HG02981 (cell line): ENCODE results near the gene TAF6L.
"Not testable (repeated sequence)": the region's sequence is repeated elsewhere in the genome, so short reads cannot be mapped to it uniquely, and the experiment has no call there.

Source experiments
- ATAC-seq: cut with Tn5 transposase; IDR thresholded peaks from one replicate; pipeline ENCODE4 v1.9.1; 2021; ENCODE audit warnings: mild to moderate bottlenecking, moderate library complexity; ENCODE audit not compliant: unreplicated experiment

The TAF6L gene

DNA sequence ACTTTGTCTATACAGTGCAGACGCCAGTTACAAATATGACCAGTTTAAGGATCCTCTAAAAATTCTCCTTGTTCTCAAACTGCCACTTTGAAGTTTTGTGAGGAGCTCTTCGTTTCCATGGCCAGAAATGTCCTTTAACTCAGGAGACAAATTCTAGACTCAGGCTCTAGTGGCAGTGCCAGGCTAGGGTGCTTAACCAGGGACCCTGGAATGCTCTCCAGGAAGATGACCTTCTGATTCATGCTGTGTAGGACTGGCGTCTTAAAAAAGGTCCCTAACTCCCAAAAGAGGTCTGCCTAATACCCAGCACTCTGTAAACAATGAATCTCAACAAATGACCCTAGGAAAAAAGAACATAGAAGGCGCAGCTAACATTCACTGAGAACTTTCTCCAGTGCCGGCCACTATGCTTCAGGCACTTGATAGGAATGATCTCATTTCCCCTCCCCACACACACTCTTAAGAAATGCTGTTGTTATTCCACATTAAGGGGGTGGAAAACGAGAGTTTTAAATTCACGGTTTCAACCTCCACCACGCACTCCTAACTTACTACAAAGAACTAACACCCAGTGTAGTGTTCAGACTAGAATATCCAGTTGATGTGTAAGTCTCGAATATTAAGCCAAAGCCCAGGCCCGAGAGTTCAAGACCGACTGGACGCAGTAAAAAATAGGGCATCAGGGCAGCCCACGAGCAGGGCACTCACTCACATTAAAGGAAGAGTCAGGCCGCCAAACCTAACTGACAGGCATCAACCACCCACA is 33.3 kb downstream of the TAF6L start:
- peak; percentile 7 for ATAC-seq

DNA sequence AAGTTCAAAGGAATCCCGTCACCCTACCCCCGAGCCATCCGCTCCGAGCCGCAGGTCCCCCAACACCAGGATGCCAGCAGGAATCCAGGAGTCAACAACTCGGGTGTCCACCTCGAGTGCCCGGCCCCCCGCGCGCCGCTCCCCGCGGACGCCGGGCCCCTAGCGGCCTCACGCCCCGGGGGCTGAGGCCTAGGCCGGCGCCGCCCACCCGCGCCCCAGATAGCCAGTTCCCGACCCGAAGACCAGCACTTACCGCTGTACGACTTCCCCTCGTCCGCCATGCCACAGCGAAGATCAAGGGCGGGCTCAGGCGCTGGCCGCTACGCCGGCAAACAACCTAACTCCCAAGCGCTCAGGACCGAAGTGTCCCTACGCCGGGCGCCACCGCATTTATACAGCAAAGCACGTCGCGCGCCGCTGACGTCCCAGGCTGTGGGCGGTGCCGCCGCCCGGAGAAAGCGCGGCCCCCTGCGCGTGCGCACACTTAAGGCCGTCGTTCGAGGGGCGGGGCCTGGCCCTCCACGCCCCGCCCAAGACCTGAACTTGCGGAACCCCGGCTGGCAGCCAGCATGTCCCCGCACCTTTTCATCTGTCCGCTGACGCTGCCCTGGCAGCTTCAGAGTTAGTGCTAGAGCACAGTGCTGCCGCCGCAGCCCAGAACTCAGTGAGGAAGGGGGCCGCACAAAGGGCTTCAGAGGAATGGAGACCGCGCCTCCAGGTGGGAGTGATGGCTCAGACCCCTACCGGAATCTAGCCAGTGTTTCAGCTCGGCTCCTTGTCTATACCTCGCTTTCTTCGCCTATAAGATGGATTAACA is 34.1 kb downstream of the TAF6L start, which contains the start of gene NXF1:
Gene NXF1, minus strand, starts transcription at position 365 of the 817 bp plus-strand sequence. Its CDS starts 84 bp downstream, at position 281.
- peak; percentile 72 for ATAC-seq

GRCh38 chr11:62805961-62806441 is 34.8 kb downstream of the TAF6L start:
- ATAC-seq, result no peak

DNA sequence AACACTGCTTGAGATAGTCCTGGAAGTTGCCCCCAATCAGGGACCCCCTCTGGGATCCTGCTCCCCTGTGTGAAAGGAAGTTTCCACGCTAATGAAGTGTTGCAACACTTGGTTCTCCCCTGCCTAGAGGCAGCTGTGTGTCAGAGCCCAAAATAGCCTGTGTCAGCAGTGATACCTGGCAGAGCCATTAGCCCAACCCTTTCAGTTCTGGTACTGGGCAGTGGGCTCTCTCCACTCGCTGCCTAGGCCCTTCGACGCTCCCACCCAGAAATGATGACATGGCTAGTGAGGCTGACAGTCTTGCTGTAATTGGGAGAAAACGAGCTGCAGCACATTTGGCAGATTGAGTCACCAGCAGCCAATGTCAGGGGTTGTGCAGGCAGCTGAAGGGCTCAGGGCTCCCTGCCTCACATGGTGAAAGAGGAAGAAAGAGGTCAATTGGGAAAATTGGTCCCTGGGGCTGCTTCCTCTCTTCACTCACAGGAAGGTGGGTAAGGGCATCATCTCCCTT is 35.5 kb downstream of the TAF6L start:
- ATAC-seq, result no peak

- no peak for ATAC-seq
Measured at GRCh38 chr11:62810748-62811147, 39.6 kb downstream of the TAF6L start.

DNA sequence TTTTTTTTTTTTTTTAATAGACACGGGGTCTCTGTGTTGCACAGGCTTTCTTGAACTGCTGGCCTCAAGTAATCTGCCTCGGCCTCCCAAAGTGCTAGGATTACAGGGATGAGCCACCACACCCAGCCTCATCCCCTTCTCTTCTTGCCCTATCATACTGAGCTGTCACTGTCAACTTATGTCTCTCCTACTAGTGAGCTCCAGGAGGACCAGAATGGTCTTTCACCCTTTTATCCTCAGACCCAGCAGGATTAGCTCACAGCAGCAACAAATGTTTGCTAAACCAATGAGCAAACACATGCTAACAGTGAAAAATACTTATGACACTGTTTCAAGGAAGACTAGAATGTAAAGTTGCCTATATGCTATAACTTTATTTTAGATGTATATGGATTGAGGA is 40.5 kb downstream of the TAF6L start:
- no peak for ATAC-seq

GRCh38 chr11:62816557-62816956 is 45.4 kb downstream of the TAF6L start:
- ATAC-seq, result no peak

- ATAC-seq, result no peak
Measured at GRCh38 chr11:62817129-62817528, 45.9 kb downstream of the TAF6L start.

DNA sequence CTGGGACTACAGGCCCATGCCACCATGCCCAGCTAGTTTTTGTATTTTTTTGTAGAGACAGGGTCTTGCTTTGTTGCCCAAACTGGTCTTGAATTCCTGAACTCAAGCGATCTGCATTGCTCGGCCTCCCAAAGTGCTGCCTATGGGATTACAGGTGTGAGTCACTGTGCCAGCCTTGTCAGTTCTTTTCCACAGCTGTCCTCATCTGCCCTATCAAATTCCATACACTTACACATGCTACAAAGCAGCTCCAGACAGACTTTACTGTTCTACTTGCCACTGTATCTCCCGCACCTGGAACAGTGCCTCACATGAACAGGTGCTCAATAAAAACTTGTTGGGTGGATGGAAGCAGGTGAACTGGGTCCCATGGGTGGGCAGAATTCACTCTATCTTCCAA is 52.5 kb downstream of the TAF6L start:
- no peak for ATAC-seq

DNA sequence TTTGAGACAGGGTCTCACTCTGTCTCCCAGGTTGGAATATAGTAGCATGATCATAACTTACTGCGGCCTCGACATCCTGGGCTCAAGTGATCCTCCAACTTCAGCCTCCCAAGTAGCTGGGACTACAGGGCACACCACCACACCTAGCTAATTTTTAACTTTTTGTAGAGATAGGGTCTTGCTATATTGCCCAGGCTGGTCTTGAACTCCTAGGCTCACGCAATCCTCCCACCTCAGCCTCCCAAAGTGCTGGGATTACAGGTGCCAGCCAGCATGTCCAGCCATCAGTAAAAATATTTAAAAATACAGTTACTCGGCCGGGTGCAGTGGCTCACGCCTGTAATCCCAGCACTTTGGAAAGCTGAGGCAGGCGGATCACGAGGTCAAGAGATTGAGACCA is 56.9 kb downstream of the TAF6L start:
- not testable (repeated sequence) for ATAC-seq

- peak; percentile 7 for ATAC-seq
Measured at GRCh38 chr11:62830904-62831519, 59.8 kb downstream of the TAF6L start.

- ATAC-seq, result peak; percentile 83
Measured at GRCh38 chr11:62831520-62832335, 60.5 kb downstream of the TAF6L start, which contains the start of gene STX5. Gene STX5 (minus strand): TSS chr11:62832051. CDS start chr11:62831243, 808 bp downstream.

- peak; percentile 7 for ATAC-seq
Measured at GRCh38 chr11:62832336-62833234, 61.4 kb downstream of the TAF6L start, which contains the start of gene TEX54. Gene TEX54 (minus strand): TSS chr11:62832841.

- ATAC-seq, result no peak
Measured at GRCh38 chr11:62835336-62835735, 64.1 kb downstream of the TAF6L start.
